ENCODE data around the gene LEUTX. TPM values are rescaled to one million over a fixed set of nuclear protein-coding genes. Genes with fewer than 3 reads are reported as not detected.

The LEUTX gene
- total RNA-seq, 1 experiment from 2014 or later: not detected

GRCh38 chr19:39795001-39795400 is 16.3 kb downstream of the LEUTX start:
- TF ChIP-seq POLR2AphosphoS5 (IDR thresholded peaks at IDR 0.05; ENCODE audit: low read depth, low read length) (no peak), SIN3A (IDR thresholded peaks at IDR 0.05; ENCODE audit: borderline replicate concordance, insufficient read depth, low read depth, low read length) (no peak), REST (IDR thresholded peaks at IDR 0.05; ENCODE audit: insufficient read depth in 1 of 2, low read depth in 2 of 2, low read length in 1 of 2) (no peak), TCF7L2 (IDR thresholded peaks at IDR 0.05; ENCODE audit: low read depth, low read length) (no peak), CTCF (IDR thresholded peaks at IDR 0.05) (no peak)
- CTCF ChIA-PET: interaction anchor here (0.5 to 9.2 kb wide), 21 partner anchors 8 to 542 kb away, joined by 3 to 357 read pairs (median 5); partner anchors contain the start of genes DYRK1B, FBL and PSMC4
- in situ Hi-C loops (cut with HindIII; ENCODE audit: low pct_unique_long_range_greater_than_20kb, low sequenced_read_pairs): loop anchor here (25.0 kb wide), 2 partner anchors 1008 to 1133 kb away; partner anchors contain the start of gene LGALS7B

GRCh38 chr19:39796000-39796498 is 17.4 kb downstream of the LEUTX start:
- Histone ChIP-seq H3K4me1 (ENCODE audit: control insufficient read depth, insufficient read depth, low read length) (peaks cover 13% of the 10 kb centered on the region), H3K9me3 (ENCODE audit: control insufficient read depth, insufficient read depth, low read depth, low read length) (no peaks in the 10 kb centered on the region), H3K36me3 (ENCODE audit: control insufficient read depth, insufficient read depth, low read length) (no peaks in the 10 kb centered on the region), H3K4me3 (ENCODE audit: low read depth in 2 of 2, low read length in 2 of 2) (no peak overlapping the region), H3K27ac (ENCODE audit: low read length) (no peak overlapping the region), H3K27me3 (ENCODE audit: control insufficient read depth, insufficient read depth, low read length) (peaks cover 50% of the 10 kb centered on the region)
- POLR2A ChIA-PET: interaction anchor here (0.5 to 2.3 kb wide), 19 partner anchors 9 to 947 kb away, joined by 3 to 34 read pairs (median 5); partner anchors contain the start of genes DYRK1B, FBL, PSMC4 and RPS16
- intact Hi-C loops (cut with micrococcal nuclease; ENCODE audit: unreplicated experiment): no loop called here
- CTCF ChIA-PET: interaction anchor here (0.5 to 9.2 kb wide), 15 partner anchors 9 to 744 kb away, joined by 3 to 357 read pairs (median 4); partner anchors contain the start of genes DYRK1B, FBL and PSMC4
- DNase-seq (ENCODE audit: low read depth, low spot score) (peak; percentile 75), ATAC-seq (peak; percentile 13)
- no peak for TF ChIP-seq REST (IDR thresholded peaks at IDR 0.05; ENCODE audit: insufficient read depth in 1 of 2, low read depth in 2 of 2, low read length in 1 of 2)
- TF ChIP-seq SIN3A (IDR thresholded peaks at IDR 0.05; ENCODE audit: borderline replicate concordance, insufficient read depth, low read depth, low read length): no peak
- no peak for TF ChIP-seq TCF7L2 (IDR thresholded peaks at IDR 0.05; ENCODE audit: low read depth, low read length)
- no peak for TF ChIP-seq CTCF (IDR thresholded peaks at IDR 0.05)
- TSS peak; percentile 100 for BruUV-seq (replicated peaks)
- in situ Hi-C loops (cut with HindIII; ENCODE audit: low pct_unique_long_range_greater_than_20kb, low sequenced_read_pairs): loop anchor here (25.0 kb wide), 2 partner anchors 1009 to 1134 kb away; partner anchors contain the start of gene LGALS7B

More at GRCh38 chr19:39795001-39795400, 16.3 kb downstream of the LEUTX start:
- no peak for DNase-seq (ENCODE audit: low read depth, low spot score)
- Histone ChIP-seq H3K4me3 (ENCODE audit: low read depth in 2 of 2, low read length in 2 of 2) (no peak overlapping the region), H3K9me3 (ENCODE audit: control insufficient read depth, insufficient read depth, low read depth, low read length) (no peaks in the 10 kb centered on the region), H3K4me1 (ENCODE audit: control insufficient read depth, insufficient read depth, low read length) (peaks cover 13% of the 10 kb centered on the region), H3K36me3 (ENCODE audit: control insufficient read depth, insufficient read depth, low read length) (no peaks in the 10 kb centered on the region), H3K27ac (ENCODE audit: low read length) (no peak overlapping the region), H3K27me3 (ENCODE audit: control insufficient read depth, insufficient read depth, low read length) (peaks cover 46% of the 10 kb centered on the region)
- POLR2A ChIA-PET: interaction anchor here (0.6 to 2.3 kb wide), 18 partner anchors 8 to 600 kb away, joined by 3 to 34 read pairs (median 6); partner anchors contain the start of genes DYRK1B, PSMC4 and RPS16
- no peak for ATAC-seq
- no TSS peak for BruUV-seq (replicated peaks)
- intact Hi-C loops (cut with micrococcal nuclease; ENCODE audit: unreplicated experiment): no loop called here

Measured in Panc1 (cell line).